HCT116 (cell line): ENCODE data around the gene ISYNA1. TPM values are rescaled to one million over a fixed set of nuclear protein-coding genes. Genes with fewer than 3 reads are reported as not detected.

Experiments
- ATAC-seq: fragments of 200-7000 bp; cut with Tn5 transposase; 2 replicates; pipeline ENCODE4 v1.9.1; 2020; ENCODE audit warnings: mild to moderate bottlenecking, moderate library complexity
- BruUV-seq: library from RNA; stranded (reverse); fragments of 400-500 nt; replicated peaks from 2 replicates; lab custom pipeline; 2021; lab: Mats Ljungman, UMichigan
- CTCF ChIA-PET: fragments of 300-600 bp; sonication (Branson Sonifier 250); formaldehyde crosslinking; loops from one replicate; lab custom pipeline; 2021; ENCODE audit warnings: antibody characterized with exemption; lab: Charles Lee
- POLR2A ChIA-PET: fragments of 300-600, 350-600 bp; sonication (Branson Sonifier 250); formaldehyde crosslinking; loops from one replicate; lab custom pipeline; 2021; ENCODE audit warnings: antibody characterized with exemption; lab: Charles Lee
- RAD21 ChIA-PET, 2 experiments: fragments of 300-600 bp; sonication (Branson Sonifier 250); formaldehyde crosslinking; loops; one replicate each; lab custom pipeline; 2023; ENCODE audit warnings: low total read pairs in 2 of 2; ENCODE audit not compliant: uncharacterized antibody in 2 of 2, unreplicated experiment in 2 of 2, low non-redundant PET in 1 of 2; lab: Charles Lee
- DNase-seq: peaks from one replicate; pipeline ENCODE4 v3.0.0-alpha.2; 2010; ENCODE audit warnings: low read depth, low spot score
- H2AFZ ChIP-seq: fragments of 200-600 bp; shearing (Covaris generic), sonication (generic); 2 replicates; pipeline ENCODE4 v1.6.1; 2017; ENCODE audit warnings: low read depth, mixed run types, mixed read lengths, antibody characterized with exemption, low read length; ENCODE audit not compliant: poor library complexity, severe bottlenecking
- H3K27ac ChIP-seq: 2 replicates; pipeline ENCODE4 v1.5.1; 2012; ENCODE audit warnings: low read depth, low read length
- H3K27me3 ChIP-seq: fragments of 200-600 bp; sonication (generic); 2 replicates; pipeline ENCODE4 v1.6.1; 2016; ENCODE audit warnings: mixed run types, low read length, mixed read lengths; ENCODE audit not compliant: insufficient read depth
- H3K36me3 ChIP-seq, 2 experiments: fragments of 200-500 bp in 1 of 2; fragments of 200-600 bp in 1 of 2; sonication (Bioruptor generic) in 1 of 2; sonication (generic) in 1 of 2; 2 replicates each; pipeline versions ENCODE4 v1.5.1 to v1.6.1; 2014 to 2016; ENCODE audit warnings: low read length in 2 of 2, inconsistent platforms in 1 of 2, mixed read lengths in 1 of 2, mixed run types in 1 of 2; ENCODE audit not compliant: insufficient read depth in 2 of 2, control insufficient read depth in 1 of 2
- H3K4me1 ChIP-seq, 2 experiments: fragments of 200-600 bp in 1 of 2; sonication (generic) in 1 of 2; 2 replicates each; pipeline versions ENCODE4 v1.5.1 to v1.6.1; 2012 to 2017; ENCODE audit warnings: low read length in 2 of 2, inconsistent platforms in 1 of 2, mild to moderate bottlenecking in 1 of 2, mixed read lengths in 1 of 2, mixed run types in 1 of 2, moderate library complexity in 1 of 2; ENCODE audit not compliant: insufficient read depth in 2 of 2, control insufficient read depth in 1 of 2
- H3K4me2 ChIP-seq: fragments of 200-600 bp; sonication (generic); 2 replicates; pipeline ENCODE4 v1.6.1; 2017; ENCODE audit warnings: mixed run types, low read length, mixed read lengths
- H3K4me3 ChIP-seq, 2 experiments: fragments of 200-600 bp in 1 of 2; sonication (generic) in 1 of 2; replicated peaks in 1 of 2; 2 replicates each; pipeline ENCODE4 v1.5.1; 2011 to 2016; ENCODE audit warnings: low read length in 2 of 2, control low read depth in 1 of 2, low read depth in 1 of 2, mild to moderate bottlenecking in 1 of 2, mixed read lengths in 1 of 2, mixed run types in 1 of 2
- H3K79me2 ChIP-seq: fragments of 200-600 bp; sonication (generic); 2 replicates; pipeline ENCODE4 v1.6.1; 2017; ENCODE audit warnings: mild to moderate bottlenecking, mixed run types, low read length, moderate library complexity, mixed read lengths; ENCODE audit not compliant: insufficient read depth
- H3K9ac ChIP-seq: fragments of 200-600 bp; sonication (generic); 2 replicates; pipeline ENCODE4 v1.6.1; 2016; ENCODE audit warnings: low read length, mixed read lengths
- H3K9me2 ChIP-seq: fragments of 200-600 bp; sonication (generic), shearing (Covaris generic); 2 replicates; pipeline ENCODE4 v1.6.1; 2017; ENCODE audit warnings: mixed run types, mild to moderate bottlenecking, moderate library complexity; ENCODE audit not compliant: insufficient read depth
- H3K9me3 ChIP-seq, 2 experiments: fragments of 200-500 bp in 1 of 2; fragments of 200-600 bp in 1 of 2; sonication (Bioruptor generic) in 1 of 2; sonication (generic) in 1 of 2; 2 replicates each; pipeline ENCODE4 v1.6.1; 2014 to 2017; ENCODE audit warnings: low read length in 2 of 2, mixed read lengths in 2 of 2, inconsistent platforms in 1 of 2, low read depth in 1 of 2, mild to moderate bottlenecking in 1 of 2, mixed run types in 1 of 2, moderate library complexity in 1 of 2; ENCODE audit not compliant: control insufficient read depth in 1 of 2, insufficient read depth in 1 of 2
- H4K20me1 ChIP-seq: fragments of 200-600 bp; sonication (generic), shearing (Covaris generic); 2 replicates; pipeline ENCODE4 v1.6.1; 2017; ENCODE audit warnings: mixed run types, mild to moderate bottlenecking, moderate library complexity; ENCODE audit not compliant: insufficient read depth
- CEBPB ChIP-seq: IDR thresholded peaks from 2 replicates; pipeline ENCODE4 v1.6.1; 2012; ENCODE audit warnings: low read depth
- ELF1 ChIP-seq: IDR thresholded peaks from 2 replicates; pipeline ENCODE4 v1.6.1; 2012; ENCODE audit warnings: low read depth, borderline replicate concordance
- EZH2 ChIP-seq: fragments of 200-600 bp; sonication (generic); IDR thresholded peaks from 2 replicates; pipeline ENCODE4 v1.6.1; 2017; ENCODE audit warnings: antibody characterized with exemption, mixed run types
- EZH2phosphoT487 ChIP-seq: fragments of 200-600 bp; IDR thresholded peaks from 2 replicates; pipeline ENCODE4 v1.6.1; 2018; ENCODE audit warnings: antibody characterized with exemption, borderline replicate concordance
- FOSL1 ChIP-seq: IDR thresholded peaks from 2 replicates; pipeline ENCODE4 v1.6.1; 2012; ENCODE audit warnings: low read depth
- JUND ChIP-seq: IDR thresholded peaks from 2 replicates; pipeline ENCODE4 v1.6.1; 2012
- POLR2A ChIP-seq: IDR thresholded peaks from 2 replicates; pipeline ENCODE4 v1.7.0; 2011; ENCODE audit warnings: borderline replicate concordance; ENCODE audit not compliant: insufficient read depth, insufficient read length; ENCODE audit errors: extremely low read depth
- POLR2AphosphoS5 ChIP-seq: IDR thresholded peaks from 2 replicates; pipeline ENCODE4 v1.6.1; 2011; ENCODE audit warnings: mild to moderate bottlenecking, low read depth, low read length, moderate library complexity
- RAD21 ChIP-seq: IDR thresholded peaks from 2 replicates; pipeline ENCODE4 v1.6.1; 2012; ENCODE audit warnings: low read depth, mild to moderate bottlenecking
- SIN3A ChIP-seq: IDR thresholded peaks from 2 replicates; pipeline ENCODE4 v1.6.1; 2012; ENCODE audit warnings: low read depth
- SP1 ChIP-seq: IDR thresholded peaks from 2 replicates; pipeline ENCODE4 v1.6.1; 2012; ENCODE audit warnings: low read depth
- SRF ChIP-seq: IDR thresholded peaks from 2 replicates; pipeline ENCODE4 v1.6.1; 2012; ENCODE audit warnings: low read depth
- TCF7L2 ChIP-seq: IDR thresholded peaks from 2 replicates; pipeline ENCODE4 v1.7.0; 2011; ENCODE audit warnings: borderline replicate concordance, inconsistent platforms; ENCODE audit not compliant: insufficient read depth, insufficient read length; ENCODE audit errors: extremely low read depth
- YY1 ChIP-seq: IDR thresholded peaks from 2 replicates; pipeline ENCODE4 v1.6.1; 2011; ENCODE audit warnings: low read length, low read depth, moderate library complexity, mild to moderate bottlenecking; ENCODE audit not compliant: insufficient replicate concordance; ENCODE audit errors: extremely low read depth
- ZFX ChIP-seq: fragments of 450-650 bp; IDR thresholded peaks from 2 replicates; pipeline ENCODE4 v1.6.1; 2017
- intact Hi-C: fragments of 100-400 bp; cut with micrococcal nuclease; formaldehyde crosslinking; loops from 2 replicates; pipeline ENCODE4 v1.10.0; 2022
- total RNA-seq: library from RNA; stranded (reverse); gene quantifications from one replicate; pipeline ENCODE4 v1.2.1, GENCODE V29; 2021; ENCODE audit not compliant: unreplicated experiment
- TF ChIP-seq, protein P1 (sequence below): IDR thresholded peaks from 2 replicates; pipeline ENCODE4 v1.6.1; 2012
- TF ChIP-seq, protein P2 (sequence below), 3 experiments: fragments of 200-600 bp in 1 of 3; sonication (generic) in 1 of 3; IDR thresholded peaks in 2 of 3; conservative IDR thresholded peaks in 1 of 3; 2 replicates each; pipeline ENCODE4 v1.5.1; 2012 to 2017; ENCODE audit warnings: low read depth in 2 of 3, low read length in 2 of 3, antibody characterized with exemption in 1 of 3, borderline replicate concordance in 1 of 3, control low read depth in 1 of 3, mild to moderate bottlenecking in 1 of 3, mixed read lengths in 1 of 3, mixed run types in 1 of 3, moderate library complexity in 1 of 3; ENCODE audit not compliant: insufficient read depth in 1 of 3
- TF ChIP-seq, protein P3 (sequence below): IDR thresholded peaks from 2 replicates; pipeline ENCODE4 v1.6.1; 2011; ENCODE audit warnings: mild to moderate bottlenecking, low read length, moderate library complexity; ENCODE audit not compliant: insufficient replicate concordance; ENCODE audit errors: extremely low read depth

Gene ISYNA1
- total RNA-seq, 1 experiment from 2014 or later = 365 TPM

DNA sequence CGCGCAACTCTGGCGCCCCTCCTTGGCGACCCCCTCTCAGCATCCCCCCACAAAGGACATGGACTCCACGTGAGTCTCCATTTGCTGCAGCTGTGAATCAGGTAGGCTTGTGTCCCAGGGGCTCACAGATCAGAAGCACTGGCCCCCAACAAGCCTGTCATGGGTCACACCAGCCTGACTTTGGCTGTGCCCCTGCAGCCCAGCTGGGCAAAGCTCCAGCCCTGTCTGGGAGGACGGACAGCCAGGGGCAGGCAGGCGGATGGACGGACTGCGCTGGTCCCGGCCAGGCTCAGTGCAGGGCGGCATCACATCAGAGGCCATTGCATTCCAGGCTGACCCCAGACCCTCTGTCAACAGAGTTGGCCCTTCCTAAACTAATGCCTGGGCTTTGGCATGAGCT is 28.4 kb upstream of the ISYNA1 start:
- no peak overlapping the region for H3K9ac ChIP-seq
- intact Hi-C loops = loop anchor here (5.0 kb wide), 3 partner anchors 106 to 211 kb away; partner anchors contain the start of gene UBA52
- POLR2A ChIA-PET = no interaction called here

More for the DNA sequence above, 28.4 kb upstream of the ISYNA1 start:
- Histone ChIP-seq H3K4me2 (no peak overlapping the region), H3K27ac (no peak overlapping the region), H3K9me3 (no peaks in the 10 kb centered on the region), H3K27me3 (no peaks in the 10 kb centered on the region), H4K20me1 (no peaks in the 10 kb centered on the region), H3K36me3 (peaks cover 4% of the 10 kb centered on the region in 2 experiments; a peak in 3 of 4 replicates), H3K4me1 (peaks cover 13 to 32% of the 10 kb centered on the region in 2 experiments), H2AFZ (no peak overlapping the region), H3K4me3 (no peak overlapping the region), H3K79me2 (peaks cover 19% of the 10 kb centered on the region; the same call in 1 of the 2 replicates), H3K9me2 (no peaks in the 10 kb centered on the region)
- ChIA-PET RAD21 (no interaction called here), CTCF (no interaction called here)
- DNase-seq = no peak
- BruUV-seq = no TSS peak
- TF ChIP-seq SRF = no peak
- TF ChIP-seq RAD21 = no peak
- no peak for TF ChIP-seq TCF7L2
- no peak for TF ChIP-seq EZH2phosphoT487
- TF ChIP-seq POLR2A = no peak
- TF ChIP-seq JUND = no peak
- TF ChIP-seq, protein P1, sequence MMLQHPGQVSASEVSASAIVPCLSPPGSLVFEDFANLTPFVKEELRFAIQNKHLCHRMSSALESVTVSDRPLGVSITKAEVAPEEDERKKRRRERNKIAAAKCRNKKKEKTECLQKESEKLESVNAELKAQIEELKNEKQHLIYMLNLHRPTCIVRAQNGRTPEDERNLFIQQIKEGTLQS = no peak
- TF ChIP-seq POLR2AphosphoS5 = no peak
- TF ChIP-seq EZH2 = no peak
- TF ChIP-seq, protein P2, sequence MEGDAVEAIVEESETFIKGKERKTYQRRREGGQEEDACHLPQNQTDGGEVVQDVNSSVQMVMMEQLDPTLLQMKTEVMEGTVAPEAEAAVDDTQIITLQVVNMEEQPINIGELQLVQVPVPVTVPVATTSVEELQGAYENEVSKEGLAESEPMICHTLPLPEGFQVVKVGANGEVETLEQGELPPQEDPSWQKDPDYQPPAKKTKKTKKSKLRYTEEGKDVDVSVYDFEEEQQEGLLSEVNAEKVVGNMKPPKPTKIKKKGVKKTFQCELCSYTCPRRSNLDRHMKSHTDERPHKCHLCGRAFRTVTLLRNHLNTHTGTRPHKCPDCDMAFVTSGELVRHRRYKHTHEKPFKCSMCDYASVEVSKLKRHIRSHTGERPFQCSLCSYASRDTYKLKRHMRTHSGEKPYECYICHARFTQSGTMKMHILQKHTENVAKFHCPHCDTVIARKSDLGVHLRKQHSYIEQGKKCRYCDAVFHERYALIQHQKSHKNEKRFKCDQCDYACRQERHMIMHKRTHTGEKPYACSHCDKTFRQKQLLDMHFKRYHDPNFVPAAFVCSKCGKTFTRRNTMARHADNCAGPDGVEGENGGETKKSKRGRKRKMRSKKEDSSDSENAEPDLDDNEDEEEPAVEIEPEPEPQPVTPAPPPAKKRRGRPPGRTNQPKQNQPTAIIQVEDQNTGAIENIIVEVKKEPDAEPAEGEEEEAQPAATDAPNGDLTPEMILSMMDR (IDR thresholded peaks at IDR 0.05 in 2 of 3, conservative IDR thresholded peaks at IDR 0.05 in 1 of 3; ENCODE audit: borderline replicate concordance in 1 of 3, insufficient read depth in 1 of 3, low read depth in 2 of 3, low read length in 2 of 3) = no peak
- no peak for TF ChIP-seq ELF1
- no peak for TF ChIP-seq CEBPB
- no peak for TF ChIP-seq ZFX
- TF ChIP-seq SP1 = no peak
- no peak for TF ChIP-seq FOSL1
- TF ChIP-seq, protein P3, sequence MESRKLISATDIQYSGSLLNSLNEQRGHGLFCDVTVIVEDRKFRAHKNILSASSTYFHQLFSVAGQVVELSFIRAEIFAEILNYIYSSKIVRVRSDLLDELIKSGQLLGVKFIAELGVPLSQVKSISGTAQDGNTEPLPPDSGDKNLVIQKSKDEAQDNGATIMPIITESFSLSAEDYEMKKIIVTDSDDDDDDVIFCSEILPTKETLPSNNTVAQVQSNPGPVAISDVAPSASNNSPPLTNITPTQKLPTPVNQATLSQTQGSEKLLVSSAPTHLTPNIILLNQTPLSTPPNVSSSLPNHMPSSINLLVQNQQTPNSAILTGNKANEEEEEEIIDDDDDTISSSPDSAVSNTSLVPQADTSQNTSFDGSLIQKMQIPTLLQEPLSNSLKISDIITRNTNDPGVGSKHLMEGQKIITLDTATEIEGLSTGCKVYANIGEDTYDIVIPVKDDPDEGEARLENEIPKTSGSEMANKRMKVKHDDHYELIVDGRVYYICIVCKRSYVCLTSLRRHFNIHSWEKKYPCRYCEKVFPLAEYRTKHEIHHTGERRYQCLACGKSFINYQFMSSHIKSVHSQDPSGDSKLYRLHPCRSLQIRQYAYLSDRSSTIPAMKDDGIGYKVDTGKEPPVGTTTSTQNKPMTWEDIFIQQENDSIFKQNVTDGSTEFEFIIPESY = no peak
- TF ChIP-seq SIN3A = no peak
- no peak for TF ChIP-seq YY1
- no peak for ATAC-seq
